Stimulated activated CD8-positive, alpha-beta memory T cell treated with anti-CD3 and anti-CD28 coated beads, Interleukin-2, amount 100 ng/mL, for 1 hour (primary cell): ENCODE data around the gene SCN3A.

Experiments
- DNase-seq, 2 donors: peaks; one replicate each; pipeline ENCODE4 v3.0.0-alpha.2; 2020; ENCODE audit warnings: low read depth in 2 of 2

SCN3A gene

GRCh38 chr2:165056564-165056963 lies 147.3 kb downstream of the SCN3A start:
- no peak for DNase-seq

DNA sequence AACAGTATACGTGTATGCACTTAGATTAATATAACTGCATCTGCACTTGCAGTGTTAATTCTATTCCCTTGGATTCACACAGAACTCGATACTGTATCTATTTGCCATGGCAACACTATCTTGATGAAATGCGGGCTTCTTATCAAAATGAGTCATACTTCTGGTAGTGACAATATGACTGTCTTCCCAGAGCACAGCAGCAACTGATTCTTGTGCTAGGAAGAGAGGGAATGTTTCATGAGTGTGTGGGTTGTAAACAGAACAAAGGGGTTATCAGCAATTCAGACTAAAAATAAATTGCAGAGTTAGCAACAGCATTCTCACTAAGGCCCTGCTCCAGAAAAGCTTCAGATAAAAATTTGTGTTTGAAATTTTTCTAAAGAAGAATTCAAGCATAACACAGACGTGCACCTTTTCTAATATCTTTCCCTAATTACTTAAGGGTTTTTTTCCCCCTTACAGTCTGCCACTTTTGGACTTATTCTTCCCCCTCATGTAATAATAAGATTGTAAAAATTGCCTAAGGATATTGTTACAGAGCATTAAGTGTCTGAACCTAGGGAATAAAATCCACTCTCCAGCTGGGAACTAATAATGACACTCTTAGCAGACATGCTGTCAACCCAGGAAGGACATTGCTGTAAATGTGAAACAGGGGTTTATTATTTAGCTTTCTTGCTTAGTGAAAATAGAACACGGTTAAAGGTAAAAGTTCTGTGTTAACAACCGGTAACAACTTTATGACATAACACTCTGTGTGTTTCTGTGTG lies 148.6 kb downstream of the SCN3A start:
- DNase-seq = no peak

DNA sequence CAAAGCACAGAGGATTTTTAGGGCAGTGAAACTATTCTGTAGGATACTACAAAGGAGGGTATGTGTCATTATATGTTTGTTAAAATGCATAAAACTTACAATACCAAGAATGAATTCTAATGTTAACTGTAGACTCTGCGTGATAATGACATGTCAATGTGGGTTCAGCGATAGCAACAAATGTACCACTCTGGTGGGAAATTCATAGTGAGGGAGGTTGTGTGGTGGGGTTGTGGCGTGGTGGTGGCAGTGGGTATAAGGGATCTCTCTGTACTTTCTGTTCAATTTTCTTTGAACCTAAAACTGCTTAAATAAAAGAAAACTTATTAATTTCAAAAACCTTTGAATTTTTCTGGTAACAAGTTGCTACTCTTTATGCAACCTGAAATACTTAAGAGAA lies 149.2 kb downstream of the SCN3A start:
- no peak for DNase-seq

- no peak for DNase-seq
Measured at GRCh38 chr2:165044505-165045303, 159.1 kb downstream of the SCN3A start.
